MM.1S (cell line): ENCODE results near the gene MISP.

Source experiments
- DNase-seq: peaks from one replicate; pipeline ENCODE4 v3.0.0-alpha.2; 2015
- H2AFZ ChIP-seq: fragments of 300-600 bp; sonication (generic); 2 replicates; pipeline ENCODE4 v1.6.0; 2016; ENCODE audit warnings: antibody characterized with exemption, low read length
- H3F3A ChIP-seq: fragments of 300-600 bp; sonication (generic); 2 replicates; pipeline ENCODE4 v1.6.1; 2016; ENCODE audit warnings: mild to moderate bottlenecking, antibody characterized with exemption, low read length, moderate library complexity, mixed read lengths; ENCODE audit not compliant: insufficient read depth
- H3K27ac ChIP-seq: fragments of 300-600 bp; sonication (generic); 2 replicates; pipeline ENCODE4 v1.5.1; 2016; ENCODE audit warnings: mild to moderate bottlenecking, low read length
- H3K27me3 ChIP-seq: fragments of 300-600 bp; sonication (generic); replicated peaks from 2 replicates; pipeline ENCODE4 v1.6.0; 2016; ENCODE audit warnings: low read length; ENCODE audit not compliant: insufficient read depth
- H3K36me3 ChIP-seq: fragments of 300-600 bp; sonication (generic); replicated peaks from 2 replicates; pipeline ENCODE4 v1.6.1; 2016; ENCODE audit warnings: mild to moderate bottlenecking, low read length, mixed read lengths; ENCODE audit not compliant: insufficient read depth
- H3K4me1 ChIP-seq: fragments of 300-600 bp; sonication (generic); 2 replicates; pipeline ENCODE4 v1.6.1; 2016; ENCODE audit warnings: low read length, mixed read lengths
- H3K4me2 ChIP-seq: fragments of 300-600 bp; sonication (generic); 2 replicates; pipeline ENCODE4 v1.6.0; 2016; ENCODE audit warnings: low read depth, low read length
- H3K4me3 ChIP-seq: fragments of 300-600 bp; sonication (generic); 2 replicates; pipeline ENCODE4 v1.5.1; 2016; ENCODE audit warnings: low read length, mixed read lengths
- H3K79me2 ChIP-seq: fragments of 300-600 bp; sonication (generic); 2 replicates; pipeline ENCODE4 v1.6.1; 2016; ENCODE audit warnings: mixed run types, low read length, mixed read lengths
- H3K9ac ChIP-seq: fragments of 300-600 bp; sonication (generic); 2 replicates; pipeline ENCODE4 v1.6.1; 2016; ENCODE audit warnings: low read length, mixed read lengths
- H3K9me2 ChIP-seq: fragments of 300-600 bp; sonication (generic); replicated peaks from 2 replicates; pipeline ENCODE4 v1.6.1; 2016; ENCODE audit warnings: mild to moderate bottlenecking, low read length, mixed read lengths; ENCODE audit not compliant: insufficient read depth
- H3K9me3 ChIP-seq: fragments of 300-600 bp; sonication (generic); replicated peaks from 2 replicates; pipeline ENCODE4 v1.6.1; 2016; ENCODE audit warnings: mild to moderate bottlenecking, low read length, mixed read lengths; ENCODE audit not compliant: insufficient read depth
- H4K20me1 ChIP-seq: fragments of 300-600 bp; sonication (generic); 2 replicates; pipeline ENCODE4 v1.6.1; 2016; ENCODE audit warnings: mild to moderate bottlenecking, low read length, moderate library complexity, mixed read lengths; ENCODE audit not compliant: insufficient read depth
- CTCF ChIP-seq: fragments of 300-600 bp; sonication (generic); IDR thresholded peaks from 2 replicates; pipeline ENCODE4 v1.5.1; 2016; ENCODE audit warnings: antibody characterized with exemption, low read length, mixed read lengths
- EZH2 ChIP-seq: fragments of 300-600 bp; sonication (generic); optimal IDR thresholded peaks from 2 replicates; pipeline ENCODE3; 2017; ENCODE audit warnings: low read depth, mild to moderate bottlenecking, antibody characterized with exemption, low read length, mixed read lengths
- EZH2phosphoT487 ChIP-seq: fragments of 300-600 bp; sonication (generic); IDR thresholded peaks from 2 replicates; pipeline ENCODE4 v1.6.1; 2018; ENCODE audit warnings: antibody characterized with exemption, low read length

MISP gene

GRCh38 chr19:749811-750210, 1.1 kb upstream of the MISP start:
- Histone ChIP-seq H2AFZ (no peak overlapping the region), H3K9ac (no peak overlapping the region), H3K9me3 (no peaks in the 10 kb centered on the region), H3K79me2 (no peaks in the 10 kb centered on the region), H3K4me1 (no peaks in the 10 kb centered on the region; the same call in 1 of the 2 replicates), H3F3A (no peaks in the 10 kb centered on the region), H3K36me3 (no peaks in the 10 kb centered on the region), H3K27ac (no peak overlapping the region), H3K9me2 (no peaks in the 10 kb centered on the region), H4K20me1 (no peaks in the 10 kb centered on the region), H3K4me3 (no peak overlapping the region), H3K4me2 (no peak overlapping the region), H3K27me3 (peaks cover 93% of the 10 kb centered on the region)
- DNase-seq, result no peak
- TF ChIP-seq CTCF, result no peak
- no peak for TF ChIP-seq EZH2

GRCh38 chr19:751501-752341, 809 bp downstream of the MISP start:
- Histone ChIP-seq H3K4me2 (no peak overlapping the region), H4K20me1 (no peaks in the 10 kb centered on the region), H3K9me3 (no peaks in the 10 kb centered on the region), H3K36me3 (no peaks in the 10 kb centered on the region), H3K9me2 (no peaks in the 10 kb centered on the region), H3K79me2 (no peaks in the 10 kb centered on the region), H3K9ac (no peak overlapping the region), H2AFZ (no peak overlapping the region), H3K27ac (no peak overlapping the region), H3K27me3 (peaks cover 99% of the 10 kb centered on the region), H3K4me3 (no peak overlapping the region), H3K4me1 (no peaks in the 10 kb centered on the region), H3F3A (no peaks in the 10 kb centered on the region)
- DNase-seq, result no peak
- TF ChIP-seq EZH2phosphoT487 (no peak), CTCF (no peak), EZH2 (no peak)

- Histone ChIP-seq H3K9me3 (no peaks in the 10 kb centered on the region), H3K4me2 (no peak overlapping the region), H3K79me2 (no peaks in the 10 kb centered on the region), H3K27ac (no peak overlapping the region), H3K9me2 (no peaks in the 10 kb centered on the region), H3K36me3 (no peaks in the 10 kb centered on the region), H3F3A (no peaks in the 10 kb centered on the region), H3K9ac (no peak overlapping the region), H2AFZ (no peak overlapping the region), H3K4me1 (no peaks in the 10 kb centered on the region), H4K20me1 (no peaks in the 10 kb centered on the region), H3K4me3 (no peak overlapping the region), H3K27me3 (peaks cover 99% of the 10 kb centered on the region)
- TF ChIP-seq EZH2phosphoT487, result no peak
- TF ChIP-seq CTCF, result no peak
- TF ChIP-seq EZH2, result no peak
- no peak for DNase-seq
Measured at GRCh38 chr19:752652-753517, 2.0 kb downstream of the MISP start.
